Measurements from ENCODE around the gene SH3GLB1. TPM values are rescaled to one million over a fixed set of nuclear protein-coding genes. Genes with fewer than 3 reads are reported as not detected.

SH3GLB1 gene
- total and polyA plus RNA-seq, 9 of the 15 experiments (the other 6 are each of a cell fraction or from before 2014, with no cell fraction given): 8.6 to 34.2 (median 24.2) TPM

DNA sequence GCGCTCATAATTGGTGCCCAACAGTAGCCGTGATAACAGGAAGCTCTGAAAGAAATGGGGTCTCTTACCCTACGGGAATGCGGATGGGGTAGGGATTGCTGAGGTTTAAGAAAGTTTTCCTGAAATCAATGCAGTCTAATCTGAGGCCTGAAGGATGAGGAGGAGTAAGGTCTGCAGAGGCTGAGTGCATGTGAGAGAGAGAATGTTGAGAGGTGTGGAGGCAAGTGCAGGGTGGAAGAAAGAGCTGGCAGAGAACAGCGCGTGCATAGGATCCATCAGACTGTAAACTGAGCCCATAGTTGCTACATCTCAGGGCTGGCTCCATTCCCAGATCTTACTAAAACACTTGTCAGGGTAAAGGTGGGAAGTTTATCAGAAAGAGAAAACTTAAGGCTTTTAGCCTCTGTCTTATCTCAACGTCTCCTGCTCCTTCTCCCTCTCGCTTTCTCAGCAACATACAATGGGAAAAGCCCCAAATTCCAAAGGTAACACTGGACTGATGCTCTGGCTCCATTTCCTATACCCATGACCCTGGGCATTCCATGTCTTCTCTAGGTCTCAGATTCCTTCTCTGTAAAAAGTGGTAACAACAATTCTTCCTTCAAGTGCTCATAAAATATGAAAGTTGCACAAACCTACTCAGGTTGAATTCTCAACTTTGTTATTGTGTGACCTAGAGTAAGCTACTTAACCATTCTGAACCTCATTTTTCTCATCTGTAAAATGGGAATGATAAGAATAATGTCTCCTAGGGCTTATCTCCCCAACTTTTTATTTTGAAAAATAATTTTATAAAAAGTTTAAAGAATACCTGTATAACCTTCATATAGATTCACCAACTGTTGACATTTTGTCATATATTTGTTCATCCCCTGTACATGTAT lies 75.2 kb downstream of the SH3GLB1 start:
- Histone ChIP-seq H3K27ac (ENCODE audit: extremely low read depth, low read depth, low read length) (no peak overlapping the region), H3K9me1 (ENCODE audit: control insufficient read depth, insufficient read depth, low read length) (no peaks in the 10 kb centered on the region), H3K79me2 (ENCODE audit: control insufficient read depth, insufficient read depth, low read length) (no peaks in the 10 kb centered on the region), H3K36me3 (ENCODE audit: control insufficient read depth, insufficient read depth, low read length) (no peaks in the 10 kb centered on the region), H3K9ac (ENCODE audit: insufficient read depth in 1 of 2, low read depth in 2 of 2, low read length in 2 of 2) (no peak overlapping the region), H3K4me1 (replicated peaks in 1 of 2; ENCODE audit: control insufficient read depth in 2 of 2, insufficient read depth in 2 of 2, low read length in 2 of 2) (peaks cover 7 to 36% of the 10 kb centered on the region in 2 experiments; a peak in 4 of 5 replicates), H2AFZ (ENCODE audit: low read depth, low read length) (no peak overlapping the region), H4K20me1 (replicated peaks; ENCODE audit: control insufficient read depth, insufficient read depth, low read length) (no peaks in the 10 kb centered on the region), H3K27me3 (ENCODE audit: control insufficient read depth in 2 of 2, insufficient read depth in 2 of 2, low read length in 2 of 2) (no peaks in the 10 kb centered on the region), H3K9me3 (replicated peaks; ENCODE audit: control insufficient read depth, insufficient read depth, low read depth, low read length) (no peaks in the 10 kb centered on the region), H3K4me3 (no peak overlapping the region), H3K4me2 (ENCODE audit: insufficient read depth, low read length) (no peak overlapping the region)
- BruUV-seq (replicated peaks): no TSS peak
- FAIRE-seq (peak; percentile 52), ATAC-seq (peak; percentile 53), DNase-seq (ENCODE audit: extremely low read depth in 1 of 4, low spot score in 3 of 4) (peak in 2 of 4 experiments; percentile 25 to 64)
- WGBS (ENCODE audit: insufficient coverage, low coverage, missing lambda C conversion rate): 27% methylated on average over 8 of the region's 8 CpGs
- CTCF ChIA-PET (ENCODE audit: low intra/inter-chr PET ratio): no interaction called here
- POLR2A ChIA-PET: interaction anchor here (0.8 kb wide), 1 partner anchor 9 kb away, joined by 3 read pairs; no protein-coding TSS in a partner anchor
- intact Hi-C loops (cut with micrococcal nuclease) (loop anchor here (5.0 to 10.0 kb wide), 3 partner anchors 53 to 248 kb away; no protein-coding TSS in a partner anchor), in situ Hi-C loops (cut with MboI) (no loop called here)
- TF ChIP-seq MYBL2 (IDR thresholded peaks at IDR 0.05; ENCODE audit: low read depth): no peak
- TF ChIP-seq MYBL2 (CRISPR knock-in tag; IDR thresholded peaks at IDR 0.05; ENCODE audit: borderline replicate concordance): no peak
- TF ChIP-seq CCNT2 (IDR thresholded peaks at IDR 0.05; ENCODE audit: borderline replicate concordance, extremely low read depth, insufficient read length, low read depth, low read length): peak; percentile 67
- TF ChIP-seq CTBP1 (IDR thresholded peaks at IDR 0.05; ENCODE audit: borderline replicate concordance): peak; percentile 72
- TF ChIP-seq IFI16 (CRISPR knock-in tag; IDR thresholded peaks at IDR 0.05): no peak
- TF ChIP-seq ZNF212 (CRISPR knock-in tag; IDR thresholded peaks at IDR 0.05): no peak
- peak; percentile 61; the same call in 1 of the 2 replicates for TF ChIP-seq SMARCE1 (IDR thresholded peaks at IDR 0.05)
- TF ChIP-seq, protein P1, sequence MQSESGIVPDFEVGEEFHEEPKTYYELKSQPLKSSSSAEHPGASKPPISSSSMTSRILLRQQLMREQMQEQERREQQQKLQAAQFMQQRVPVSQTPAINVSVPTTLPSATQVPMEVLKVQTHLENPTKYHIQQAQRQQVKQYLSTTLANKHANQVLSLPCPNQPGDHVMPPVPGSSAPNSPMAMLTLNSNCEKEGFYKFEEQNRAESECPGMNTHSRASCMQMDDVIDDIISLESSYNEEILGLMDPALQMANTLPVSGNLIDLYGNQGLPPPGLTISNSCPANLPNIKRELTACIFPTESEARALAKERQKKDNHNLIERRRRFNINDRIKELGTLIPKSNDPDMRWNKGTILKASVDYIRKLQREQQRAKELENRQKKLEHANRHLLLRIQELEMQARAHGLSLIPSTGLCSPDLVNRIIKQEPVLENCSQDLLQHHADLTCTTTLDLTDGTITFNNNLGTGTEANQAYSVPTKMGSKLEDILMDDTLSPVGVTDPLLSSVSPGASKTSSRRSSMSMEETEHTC (IDR thresholded peaks at IDR 0.05): 0 out of 2 replicates have a peak, but pooled peaks have one; percentile 22
- TF ChIP-seq EP300 (IDR thresholded peaks at IDR 0.05; ENCODE audit: low read length): peak; percentile 60
- peak; percentile 77 for TF ChIP-seq CBFA2T3 (IDR thresholded peaks at IDR 0.05)
- no peak for TF ChIP-seq ZNF778 (CRISPR knock-in tag; IDR thresholded peaks at IDR 0.05)
- TF ChIP-seq JUND (IDR thresholded peaks at IDR 0.05; ENCODE audit: borderline replicate concordance, low read depth, low read length): 0 out of 2 replicates have a peak, but pooled peaks have one; percentile 29
- no peak for TF ChIP-seq JUND (tag; IDR thresholded peaks at IDR 0.05; ENCODE audit: borderline replicate concordance, low read depth, low read length)
- peak; percentile 41 for TF ChIP-seq SMARCA4 (IDR thresholded peaks at IDR 0.05)
- peak; percentile 25; the same call in 1 of the 2 replicates for TF ChIP-seq MTA2 (IDR thresholded peaks at IDR 0.05; ENCODE audit: low read depth)
- TF ChIP-seq CBFA2T2 (conservative IDR thresholded peaks at IDR 0.05): peak; percentile 56
- no peak for TF ChIP-seq SMAD2 (IDR thresholded peaks at IDR 0.05; ENCODE audit: low read depth, low read length)
- peak; percentile 15; the same call in 1 of the 2 replicates for TF ChIP-seq CXXC5 (CRISPR knock-in tag; IDR thresholded peaks at IDR 0.05)
- TF ChIP-seq MEF2A (IDR thresholded peaks at IDR 0.05; ENCODE audit: control insufficient read depth, low read depth, low read length): no peak
- TF ChIP-seq TAL1 (IDR thresholded peaks at IDR 0.05): peak; percentile 53; the same call in 1 of the 2 replicates
- TF ChIP-seq SOX6 (IDR thresholded peaks at IDR 0.05): peak; percentile 58; the same call in 1 of the 2 replicates
- TF ChIP-seq HDAC1 (IDR thresholded peaks at IDR 0.05): 0 out of 4 replicates have a peak, but pooled peaks of 1 of the 2 experiments have one; percentile 49
- 0 out of 2 replicates have a peak, but pooled peaks have one; percentile 26 for TF ChIP-seq TRIM28 (IDR thresholded peaks at IDR 0.05)
- peak; percentile 51; the same call in 1 of the 2 replicates for TF ChIP-seq HDAC2 (IDR thresholded peaks at IDR 0.05)
- no peak for TF ChIP-seq ZNF311 (CRISPR knock-in tag; IDR thresholded peaks at IDR 0.05)

Measured in K562 (cell line).